GM04504 (cell line): ENCODE data around the gene SRXN1.

Source experiments
- DNase-seq: peaks from one replicate; pipeline ENCODE4 v3.0.0-alpha.2; 2012; ENCODE audit warnings: low read depth

Gene SRXN1

DNA sequence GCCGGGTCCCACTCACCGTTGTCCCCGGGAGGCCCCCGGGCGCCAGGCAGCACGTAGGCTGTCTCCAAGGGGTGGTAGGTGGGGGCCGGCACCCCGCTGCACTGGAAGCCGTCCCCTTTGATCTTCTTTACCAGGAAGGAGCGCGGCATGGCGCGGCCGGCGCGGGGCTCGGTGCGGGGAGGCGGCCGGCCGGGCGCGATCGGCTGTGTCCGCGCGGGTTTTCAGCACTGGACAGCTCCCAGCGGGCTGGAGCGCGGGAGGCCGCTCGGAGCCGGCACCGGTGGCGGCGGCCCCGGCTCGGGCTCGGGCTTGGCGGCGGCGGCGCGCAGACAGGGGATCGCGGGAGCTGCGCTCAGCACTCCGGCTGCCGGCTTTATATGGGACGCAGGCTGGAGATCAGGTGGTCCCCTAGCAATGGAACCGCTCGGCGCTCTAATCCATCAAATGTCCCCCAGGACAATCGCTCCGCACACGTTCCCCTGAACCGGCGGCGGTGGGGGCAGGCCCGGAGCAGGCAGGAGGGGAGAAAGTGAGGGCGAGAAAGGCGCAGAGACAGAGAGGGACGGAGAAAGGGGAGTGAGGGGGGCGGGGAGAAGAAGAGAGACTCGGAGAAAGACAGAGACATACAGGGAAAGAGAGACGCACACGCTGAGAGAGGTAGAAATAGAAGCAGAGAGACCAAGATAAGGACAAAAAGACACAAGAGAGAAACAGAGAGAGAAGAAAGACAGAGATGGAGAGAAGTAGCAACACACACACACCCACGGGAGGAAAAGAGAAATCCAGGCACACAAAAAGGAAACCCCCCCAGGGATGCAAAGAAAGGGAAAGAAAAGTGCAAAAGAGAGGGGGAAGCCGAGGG lies 22.7 kb upstream of the SRXN1 start, which contains the start of gene SCRT2:
TSS of gene SCRT2 (minus strand) at position 350 of the 862 bp plus-strand sequence. CDS start at position 149, 201 bp downstream.
- DNase-seq = peak; percentile 54

DNA sequence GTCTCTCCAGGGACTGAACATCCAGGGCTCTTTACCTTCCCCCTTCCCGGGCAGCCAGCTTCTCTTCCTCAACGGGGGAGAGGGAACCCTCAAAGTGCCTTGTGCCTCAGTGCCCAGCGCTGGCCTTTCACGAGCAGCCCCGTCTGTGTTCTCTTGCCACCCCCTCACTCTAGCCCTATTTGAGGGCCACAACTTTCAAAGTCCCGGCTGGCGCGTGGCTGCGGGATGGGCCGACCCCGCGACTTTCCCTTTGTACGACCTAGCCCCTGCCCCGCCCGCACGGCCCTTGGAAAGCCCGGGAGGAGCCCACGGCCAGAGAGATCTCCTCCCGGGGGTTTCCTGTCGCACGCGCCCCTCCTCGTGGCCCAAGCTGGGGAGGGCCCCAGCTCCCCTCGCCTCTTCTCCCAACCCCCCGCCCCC lies 22.0 kb upstream of the SRXN1 start:
- DNase-seq = no peak

DNA sequence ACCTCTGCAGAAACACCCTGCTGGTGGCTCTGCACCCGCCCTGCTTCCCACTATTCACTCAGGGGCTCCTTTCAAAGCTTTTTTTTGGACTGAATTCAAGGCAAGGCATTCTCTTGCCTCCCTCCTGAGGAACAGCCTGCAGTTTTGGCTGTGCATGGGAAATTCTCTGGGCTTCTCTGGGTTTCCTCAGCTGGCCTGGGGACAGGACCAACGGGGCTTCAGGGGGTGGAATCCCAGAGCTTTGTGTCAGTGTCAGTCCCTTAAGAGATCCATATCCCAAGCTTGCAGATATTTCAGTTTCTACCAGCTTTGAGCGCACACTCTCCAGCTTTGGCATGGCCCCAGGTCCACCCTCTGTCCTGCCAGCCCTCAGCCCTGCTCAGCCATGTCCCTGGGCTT lies 20.6 kb upstream of the SRXN1 start:
- no peak for DNase-seq

GRCh38 chr20:672963-673602 lies 20.1 kb upstream of the SRXN1 start:
- no peak for DNase-seq

- DNase-seq = no peak
Measured at GRCh38 chr20:671252-672030, 18.4 kb upstream of the SRXN1 start.

- DNase-seq = no peak
Measured at GRCh38 chr20:669573-669972, 16.6 kb upstream of the SRXN1 start.

GRCh38 chr20:668638-669037 lies 15.6 kb upstream of the SRXN1 start:
- DNase-seq = no peak

- DNase-seq = no peak
Measured at GRCh38 chr20:668050-668449, 15.1 kb upstream of the SRXN1 start.

GRCh38 chr20:667351-668034 lies 14.5 kb upstream of the SRXN1 start:
- DNase-seq = no peak

DNA sequence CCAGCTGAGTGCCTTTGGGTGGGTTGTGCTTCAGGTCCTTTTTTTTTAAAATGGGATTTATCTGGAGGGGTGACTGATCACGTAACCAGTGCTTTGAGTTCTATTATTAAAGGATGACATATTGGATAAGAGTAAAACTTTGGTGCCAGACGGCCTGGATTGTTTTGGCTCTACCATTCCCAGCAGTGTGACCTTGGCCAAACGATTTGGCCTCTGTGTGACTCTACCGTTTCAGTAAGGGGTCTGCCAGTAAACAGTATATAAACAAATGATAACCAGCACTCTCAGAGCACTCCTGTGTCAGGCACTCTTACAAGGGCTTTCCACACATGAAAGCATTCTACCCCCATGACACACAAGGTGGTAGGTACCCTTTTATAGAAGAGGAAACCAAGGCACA lies 13.9 kb upstream of the SRXN1 start:
- no peak for DNase-seq

GRCh38 chr20:665276-665675 lies 12.3 kb upstream of the SRXN1 start:
- DNase-seq = no peak

GRCh38 chr20:664576-664975 lies 11.6 kb upstream of the SRXN1 start:
- DNase-seq = no peak

GRCh38 chr20:664151-664550 lies 11.2 kb upstream of the SRXN1 start:
- no peak for DNase-seq

DNA sequence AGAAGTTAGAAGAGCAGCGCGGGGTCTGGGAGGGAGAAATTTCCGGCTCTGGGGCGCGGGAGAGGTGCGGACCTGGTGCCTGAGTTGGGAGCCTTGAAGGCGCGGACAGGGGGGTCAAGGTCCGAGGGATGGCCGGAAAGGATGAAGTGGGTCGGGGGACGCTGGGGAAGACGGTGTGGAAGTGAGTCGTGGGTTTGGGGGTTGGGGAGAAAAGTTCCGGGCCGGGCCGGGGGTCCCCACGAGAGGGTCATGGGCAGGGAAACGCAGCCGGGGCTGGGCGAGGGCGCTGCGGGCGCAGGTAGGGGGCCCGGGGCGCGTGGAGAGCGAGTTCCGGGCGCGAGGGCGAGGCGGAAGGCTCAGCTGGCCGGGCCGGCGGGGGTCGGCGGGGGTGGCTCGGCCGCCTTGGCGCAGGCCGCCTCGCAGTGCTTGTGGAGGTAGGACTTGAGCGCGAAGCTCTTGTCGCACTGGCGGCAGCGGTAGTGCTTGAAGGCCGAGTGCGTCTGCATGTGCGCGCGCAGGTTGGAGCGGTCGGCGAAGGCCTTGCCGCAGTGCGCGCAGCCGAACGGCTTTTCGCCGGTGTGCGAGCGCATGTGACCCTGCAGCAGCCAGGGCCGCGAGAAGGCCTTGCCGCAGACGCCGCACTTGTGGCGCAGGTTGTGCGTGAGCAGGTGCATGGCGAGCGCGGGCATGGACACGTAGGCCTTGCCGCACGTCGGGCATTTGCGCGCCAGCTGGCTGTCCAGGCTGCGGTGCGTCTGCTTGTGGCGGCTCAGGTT lies 10.5 kb upstream of the SRXN1 start:
- no peak for DNase-seq

DNA sequence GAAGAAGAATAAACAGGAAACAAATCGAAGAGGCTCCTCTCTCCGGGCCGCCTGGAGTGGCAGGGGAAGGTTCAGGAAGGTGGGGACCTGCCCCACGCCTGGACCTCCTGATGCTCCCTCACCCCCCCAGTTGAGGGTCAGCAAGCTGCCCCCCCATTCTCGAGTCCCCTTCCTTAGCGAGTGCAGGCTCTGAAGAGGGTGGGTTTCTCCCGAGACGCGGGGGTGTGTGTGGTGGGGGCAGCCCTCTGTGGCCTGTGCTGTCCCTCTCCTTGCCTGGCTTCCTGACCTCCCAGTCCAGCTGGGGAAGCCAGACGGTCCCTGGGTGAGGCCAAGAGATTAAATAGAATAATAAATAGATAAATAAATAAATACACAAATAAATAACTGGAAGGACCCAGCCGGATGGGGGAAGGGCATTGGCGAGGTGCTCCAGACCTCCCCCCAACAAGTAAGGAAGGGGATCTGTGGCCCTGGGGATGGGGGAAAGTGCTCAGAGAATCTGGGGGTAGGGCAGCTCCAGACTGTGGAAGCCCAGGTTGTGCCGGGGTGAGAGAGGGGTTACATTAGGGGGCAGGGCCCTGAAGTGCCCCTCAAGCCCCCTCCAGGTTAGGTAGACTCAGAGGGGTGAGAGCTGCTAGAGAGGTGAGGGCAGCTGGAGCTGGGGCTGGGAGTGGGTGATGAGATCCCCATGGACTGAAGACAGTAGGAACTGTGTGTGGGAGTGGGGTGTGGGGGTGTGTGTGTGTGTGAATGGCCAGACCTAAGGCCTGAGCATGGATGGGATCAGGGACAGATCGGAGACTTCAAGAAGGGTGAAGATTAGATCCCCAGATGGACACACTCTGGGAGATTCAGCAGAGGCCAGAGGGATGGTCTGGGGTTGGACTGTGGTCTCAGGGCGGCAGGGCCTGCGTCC lies 9.5 kb upstream of the SRXN1 start:
- no peak for DNase-seq

DNA sequence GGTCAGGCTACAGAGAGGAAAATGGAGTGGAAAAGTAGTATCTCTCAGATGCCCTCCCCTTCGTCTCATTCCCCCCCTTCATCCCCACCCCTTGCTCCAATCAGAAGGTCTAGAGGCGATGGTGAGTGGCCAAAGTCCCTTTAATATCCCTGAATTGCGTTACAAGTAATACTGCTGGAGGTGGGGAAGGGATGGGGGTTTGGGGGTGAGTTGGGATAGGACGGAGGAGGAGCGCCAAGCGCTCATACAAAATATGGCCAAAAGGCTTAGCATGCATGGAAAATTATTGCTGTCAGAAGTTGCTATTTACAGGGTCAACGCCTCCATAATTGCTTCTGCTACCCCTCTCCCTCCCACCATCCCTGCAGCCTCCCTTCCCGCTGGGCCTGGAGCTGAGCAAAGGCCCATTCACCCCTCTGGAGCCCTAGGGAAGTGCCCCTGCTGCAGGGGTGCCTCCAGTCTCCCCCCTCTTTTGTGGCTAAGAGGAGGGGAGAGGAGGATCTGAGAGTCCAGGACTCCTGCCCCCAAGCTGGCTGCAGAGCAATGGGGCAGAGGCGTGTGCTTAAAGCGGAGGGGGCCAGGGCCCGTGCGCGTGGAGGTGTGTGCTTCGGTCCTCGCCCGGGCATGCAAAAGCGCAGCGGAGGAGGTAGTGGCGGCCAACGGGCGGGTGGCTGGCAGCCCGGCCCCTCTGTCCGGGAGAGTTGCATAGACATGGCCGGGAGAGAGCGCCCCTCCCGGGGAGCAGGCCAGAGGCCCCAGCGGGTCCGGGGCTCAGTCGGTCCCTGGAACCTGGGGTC lies 8.7 kb upstream of the SRXN1 start:
- no peak for DNase-seq

- no peak for DNase-seq
Measured at GRCh38 chr20:658731-659291, 5.8 kb upstream of the SRXN1 start.

GRCh38 chr20:658202-658601 lies 5.2 kb upstream of the SRXN1 start:
- no peak for DNase-seq
